HepG2 (cell line): ENCODE results near the gene IL17RC. TPM values are rescaled to one million over a fixed set of nuclear protein-coding genes. Genes with fewer than 3 reads are reported as not detected.

Source experiments
- ELF3 ChIP-seq: IDR thresholded peaks from 2 replicates; pipeline ENCODE4 v1.6.1; 2016; ENCODE audit warnings: missing genetic modification reagents, missing compliant biosample characterization
- IKZF4 ChIP-seq: sonication (generic); formaldehyde crosslinking; IDR thresholded peaks from 2 replicates; pipeline ENCODE4 v1.5.1; 2020; ENCODE audit warnings: borderline replicate concordance, mild to moderate bottlenecking, low read depth, missing genetic modification reagents; ENCODE audit errors: not compliant biosample characterization
- MBNL3 ChIP-seq: fragments of 250-450 bp; sonication (Bioruptor Pico); conservative IDR thresholded peaks from 2 replicates; pipeline ENCODE4 v1.8.0; 2022; ENCODE audit warnings: mild to moderate bottlenecking, inconsistent platforms
- MEIS2 ChIP-seq: sonication (generic); formaldehyde crosslinking; IDR thresholded peaks from 2 replicates; pipeline ENCODE4 v1.9.0; 2021; ENCODE audit warnings: mild to moderate bottlenecking, missing genetic modification reagents
- NFATC3 ChIP-seq: sonication (generic); formaldehyde crosslinking; IDR thresholded peaks from 2 replicates; pipeline ENCODE4 v1.5.1; 2020; ENCODE audit warnings: mild to moderate bottlenecking, missing genetic modification reagents
- NFRKB ChIP-seq: fragments of 450-650 bp; IDR thresholded peaks from 2 replicates; pipeline ENCODE4 v1.6.1; 2017
- PITX1 ChIP-seq: sonication (generic); formaldehyde crosslinking; IDR thresholded peaks from 2 replicates; pipeline ENCODE4 v1.5.1; 2020; ENCODE audit warnings: mild to moderate bottlenecking, missing genetic modification reagents
- TMF1 ChIP-seq: sonication (generic); formaldehyde crosslinking; IDR thresholded peaks from 2 replicates; pipeline ENCODE4 v1.8.1; 2022; ENCODE audit warnings: low read depth, missing genetic modification reagents
- ZNF296 ChIP-seq: sonication (generic); formaldehyde crosslinking; conservative IDR thresholded peaks from 2 replicates; pipeline ENCODE4 v1.5.0; 2020; ENCODE audit warnings: mild to moderate bottlenecking, missing genetic modification reagents
- ZNF382 ChIP-seq: sonication (generic); formaldehyde crosslinking; IDR thresholded peaks from 2 replicates; pipeline ENCODE4 v1.5.0; 2020; ENCODE audit warnings: missing genetic modification reagents, mild to moderate bottlenecking, borderline replicate concordance
- ZNF496 ChIP-seq: sonication (generic); formaldehyde crosslinking; IDR thresholded peaks from 2 replicates; pipeline ENCODE4 v1.8.1; 2023; ENCODE audit warnings: mild to moderate bottlenecking, moderate library complexity, missing genetic modification reagents; ENCODE audit not compliant: insufficient replicate concordance
- ZNF703 ChIP-seq: sonication (generic); formaldehyde crosslinking; IDR thresholded peaks from 2 replicates; pipeline ENCODE4 v1.5.1; 2020; ENCODE audit warnings: missing genetic modification reagents, mild to moderate bottlenecking, moderate library complexity, borderline replicate concordance
- polyA plus RNA-seq, 8 experiments: library from polyadenylated mRNA; depleted of rRNA in 3 of 8; stranded (reverse) in 7 of 8; unstranded in 1 of 8; fragments of >200 nt; fragmentation: Illumina TruSeq in 4 of 8; extraction: Trizol in 4 of 8; gene quantifications; 2 replicates each; pipeline versions ENCODE4 v1.2.1 to v1.2.3, GENCODE V29; 2011 to 2016; ENCODE audit warnings: low read depth in 4 of 8, missing spikeins in 1 of 8, mixed read lengths in 1 of 8; ENCODE audit not compliant: insufficient read depth in 1 of 8
- total RNA-seq, 5 experiments: library from RNA; depleted of rRNA; stranded (reverse); fragments of >200 nt; fragmentation: Illumina TruSeq; extraction: Trizol; gene quantifications; 2 replicates each; pipeline ENCODE4 v1.2.3, GENCODE V29; 2016; ENCODE audit warnings: low read depth in 1 of 5
- TF ChIP-seq, protein P1 (sequence below): sonication (generic); formaldehyde crosslinking; IDR thresholded peaks from 2 replicates; pipeline ENCODE4 v1.8.1; 2023; ENCODE audit warnings: mild to moderate bottlenecking, moderate library complexity, missing genetic modification reagents
- TF ChIP-seq, protein P2 (sequence below): sonication (generic); formaldehyde crosslinking; IDR thresholded peaks from 2 replicates; pipeline ENCODE4 v1.5.1; 2020; ENCODE audit warnings: mild to moderate bottlenecking, missing genetic modification reagents, borderline replicate concordance
- TF ChIP-seq, protein P3 (sequence below): conservative IDR thresholded peaks from 2 replicates; pipeline ENCODE4 v1.6.1; 2018; ENCODE audit warnings: missing genetic modification reagents
- TF ChIP-seq, protein P4 (sequence below): sonication (generic); formaldehyde crosslinking; IDR thresholded peaks from 2 replicates; pipeline ENCODE4 v1.5.1; 2020; ENCODE audit warnings: mild to moderate bottlenecking, missing genetic modification reagents, moderate library complexity
- TF ChIP-seq, protein P5 (sequence below): sonication (generic); formaldehyde crosslinking; IDR thresholded peaks from 2 replicates; pipeline ENCODE4 v1.5.0; 2020; ENCODE audit warnings: missing genetic modification reagents
- TF ChIP-seq, protein P6 (sequence below): IDR thresholded peaks from 2 replicates; pipeline ENCODE4 v1.6.1; 2018; ENCODE audit warnings: missing genetic modification reagents, mild to moderate bottlenecking, missing compliant biosample characterization

The IL17RC gene
- total and polyA plus RNA-seq, 2 of the 13 experiments (the other 11 are each of a cell fraction or from before 2014, with no cell fraction given) = 20.7 to 24.0 TPM

DNA sequence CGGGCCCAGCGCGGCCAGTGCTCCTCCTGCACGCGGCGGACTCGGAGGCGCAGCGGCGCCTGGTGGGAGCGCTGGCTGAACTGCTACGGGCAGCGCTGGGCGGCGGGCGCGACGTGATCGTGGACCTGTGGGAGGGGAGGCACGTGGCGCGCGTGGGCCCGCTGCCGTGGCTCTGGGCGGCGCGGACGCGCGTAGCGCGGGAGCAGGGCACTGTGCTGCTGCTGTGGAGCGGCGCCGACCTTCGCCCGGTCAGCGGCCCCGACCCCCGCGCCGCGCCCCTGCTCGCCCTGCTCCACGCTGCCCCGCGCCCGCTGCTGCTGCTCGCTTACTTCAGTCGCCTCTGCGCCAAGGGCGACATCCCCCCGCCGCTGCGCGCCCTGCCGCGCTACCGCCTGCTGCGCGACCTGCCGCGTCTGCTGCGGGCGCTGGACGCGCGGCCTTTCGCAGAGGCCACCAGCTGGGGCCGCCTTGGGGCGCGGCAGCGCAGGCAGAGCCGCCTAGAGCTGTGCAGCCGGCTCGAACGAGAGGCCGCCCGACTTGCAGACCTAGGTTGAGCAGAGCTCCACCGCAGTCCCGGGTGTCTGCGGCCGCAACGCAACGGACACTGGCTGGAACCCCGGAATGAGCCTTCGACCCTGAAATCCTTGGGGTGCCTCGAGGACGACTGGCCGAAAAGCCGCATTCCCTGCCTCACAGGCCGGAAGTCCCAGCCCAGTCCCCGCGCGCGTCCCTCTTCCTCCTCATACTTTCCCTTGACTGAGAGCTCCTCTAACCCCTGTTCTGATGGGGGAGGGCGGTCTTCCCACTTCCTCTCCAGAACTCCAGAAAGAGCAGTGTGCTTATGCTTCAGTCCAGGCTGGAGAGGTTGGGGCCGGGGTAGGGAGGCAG lies 1.4 kb upstream of the IL17RC start (continued):
- no peak for TF ChIP-seq ZNF296
- peak; percentile 65; the same call in 1 of the 2 replicates for TF ChIP-seq TMF1 (CRISPR knock-in tag)
- no peak for TF ChIP-seq ZNF496 (CRISPR knock-in tag)
- TF ChIP-seq, protein P1, sequence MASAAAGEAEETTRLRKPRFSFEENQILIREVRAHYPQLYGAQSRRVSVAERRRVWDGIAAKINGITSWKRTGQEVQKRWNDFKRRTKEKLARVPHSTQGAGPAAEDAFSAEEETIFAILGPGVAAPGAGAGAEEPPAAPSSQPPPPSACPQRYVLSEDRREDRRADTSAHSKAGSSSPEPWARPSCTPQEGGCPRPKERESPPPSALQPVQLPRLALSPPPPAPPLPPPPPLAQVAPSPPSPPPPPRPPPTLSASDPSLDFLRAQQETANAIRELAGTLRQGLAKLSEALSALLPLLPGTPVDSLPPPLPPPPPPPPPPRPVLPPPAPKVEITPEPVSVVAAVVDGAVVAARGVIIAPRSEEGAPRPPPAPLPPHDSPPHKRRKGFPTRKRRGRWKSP (CRISPR knock-in tag) = peak; percentile 86
- TF ChIP-seq NFATC3 = no peak
- TF ChIP-seq, protein P2, sequence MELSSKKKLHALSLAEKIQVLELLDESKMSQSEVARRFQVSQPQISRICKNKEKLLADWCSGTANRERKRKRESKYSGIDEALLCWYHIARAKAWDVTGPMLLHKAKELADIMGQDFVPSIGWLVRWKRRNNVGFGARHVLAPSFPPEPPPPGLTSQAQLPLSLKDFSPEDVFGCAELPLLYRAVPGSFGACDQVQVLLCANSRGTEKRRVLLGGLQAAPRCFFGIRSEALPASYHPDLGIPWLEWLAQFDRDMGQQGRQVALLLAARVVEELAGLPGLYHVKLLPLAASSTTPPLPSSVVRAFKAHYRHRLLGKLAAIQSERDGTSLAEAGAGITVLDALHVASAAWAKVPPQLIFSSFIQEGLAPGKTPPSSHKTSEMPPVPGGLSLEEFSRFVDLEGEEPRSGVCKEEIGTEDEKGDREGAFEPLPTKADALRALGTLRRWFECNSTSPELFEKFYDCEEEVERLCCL = no peak; the same call in 1 of the 2 replicates
- peak; percentile 56; the same call in 1 of the 2 replicates for TF ChIP-seq ELF3 (CRISPR knock-in tag)
- TF ChIP-seq ZNF382 (CRISPR knock-in tag) = no peak
- no peak for TF ChIP-seq ZNF703 (CRISPR knock-in tag)
- TF ChIP-seq, protein P3, sequence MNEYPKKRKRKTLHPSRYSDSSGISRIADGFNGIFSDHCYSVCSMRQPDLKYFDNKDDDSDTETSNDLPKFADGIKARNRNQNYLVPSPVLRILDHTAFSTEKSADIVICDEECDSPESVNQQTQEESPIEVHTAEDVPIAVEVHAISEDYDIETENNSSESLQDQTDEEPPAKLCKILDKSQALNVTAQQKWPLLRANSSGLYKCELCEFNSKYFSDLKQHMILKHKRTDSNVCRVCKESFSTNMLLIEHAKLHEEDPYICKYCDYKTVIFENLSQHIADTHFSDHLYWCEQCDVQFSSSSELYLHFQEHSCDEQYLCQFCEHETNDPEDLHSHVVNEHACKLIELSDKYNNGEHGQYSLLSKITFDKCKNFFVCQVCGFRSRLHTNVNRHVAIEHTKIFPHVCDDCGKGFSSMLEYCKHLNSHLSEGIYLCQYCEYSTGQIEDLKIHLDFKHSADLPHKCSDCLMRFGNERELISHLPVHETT (CRISPR knock-in tag) = 0 out of 2 replicates have a peak, but pooled peaks have one; percentile 29
- no peak for TF ChIP-seq PITX1 (CRISPR knock-in tag)
- TF ChIP-seq MBNL3 = no peak
- TF ChIP-seq IKZF4 (CRISPR knock-in tag) = peak; percentile 22
- no peak for TF ChIP-seq NFRKB
- TF ChIP-seq, protein P4, sequence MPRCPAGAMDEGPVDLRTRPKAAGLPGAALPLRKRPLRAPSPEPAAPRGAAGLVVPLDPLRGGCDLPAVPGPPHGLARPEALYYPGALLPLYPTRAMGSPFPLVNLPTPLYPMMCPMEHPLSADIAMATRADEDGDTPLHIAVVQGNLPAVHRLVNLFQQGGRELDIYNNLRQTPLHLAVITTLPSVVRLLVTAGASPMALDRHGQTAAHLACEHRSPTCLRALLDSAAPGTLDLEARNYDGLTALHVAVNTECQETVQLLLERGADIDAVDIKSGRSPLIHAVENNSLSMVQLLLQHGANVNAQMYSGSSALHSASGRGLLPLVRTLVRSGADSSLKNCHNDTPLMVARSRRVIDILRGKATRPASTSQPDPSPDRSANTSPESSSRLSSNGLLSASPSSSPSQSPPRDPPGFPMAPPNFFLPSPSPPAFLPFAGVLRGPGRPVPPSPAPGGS (CRISPR knock-in tag) = peak; percentile 22; the same call in 1 of the 2 replicates
- TF ChIP-seq, protein P5, sequence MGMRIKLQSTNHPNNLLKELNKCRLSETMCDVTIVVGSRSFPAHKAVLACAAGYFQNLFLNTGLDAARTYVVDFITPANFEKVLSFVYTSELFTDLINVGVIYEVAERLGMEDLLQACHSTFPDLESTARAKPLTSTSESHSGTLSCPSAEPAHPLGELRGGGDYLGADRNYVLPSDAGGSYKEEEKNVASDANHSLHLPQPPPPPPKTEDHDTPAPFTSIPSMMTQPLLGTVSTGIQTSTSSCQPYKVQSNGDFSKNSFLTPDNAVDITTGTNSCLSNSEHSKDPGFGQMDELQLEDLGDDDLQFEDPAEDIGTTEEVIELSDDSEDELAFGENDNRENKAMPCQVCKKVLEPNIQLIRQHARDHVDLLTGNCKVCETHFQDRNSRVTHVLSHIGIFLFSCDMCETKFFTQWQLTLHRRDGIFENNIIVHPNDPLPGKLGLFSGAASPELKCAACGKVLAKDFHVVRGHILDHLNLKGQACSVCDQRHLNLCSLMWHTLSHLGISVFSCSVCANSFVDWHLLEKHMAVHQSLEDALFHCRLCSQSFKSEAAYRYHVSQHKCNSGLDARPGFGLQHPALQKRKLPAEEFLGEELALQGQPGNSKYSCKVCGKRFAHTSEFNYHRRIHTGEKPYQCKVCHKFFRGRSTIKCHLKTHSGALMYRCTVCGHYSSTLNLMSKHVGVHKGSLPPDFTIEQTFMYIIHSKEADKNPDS (CRISPR knock-in tag) = no peak
- TF ChIP-seq, protein P6, sequence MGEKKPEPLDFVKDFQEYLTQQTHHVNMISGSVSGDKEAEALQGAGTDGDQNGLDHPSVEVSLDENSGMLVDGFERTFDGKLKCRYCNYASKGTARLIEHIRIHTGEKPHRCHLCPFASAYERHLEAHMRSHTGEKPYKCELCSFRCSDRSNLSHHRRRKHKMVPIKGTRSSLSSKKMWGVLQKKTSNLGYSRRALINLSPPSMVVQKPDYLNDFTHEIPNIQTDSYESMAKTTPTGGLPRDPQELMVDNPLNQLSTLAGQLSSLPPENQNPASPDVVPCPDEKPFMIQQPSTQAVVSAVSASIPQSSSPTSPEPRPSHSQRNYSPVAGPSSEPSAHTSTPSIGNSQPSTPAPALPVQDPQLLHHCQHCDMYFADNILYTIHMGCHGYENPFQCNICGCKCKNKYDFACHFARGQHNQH = 0 out of 2 replicates have a peak, but pooled peaks have one; percentile 37
- peak; percentile 94 for TF ChIP-seq MEIS2 (CRISPR knock-in tag)
